Right atrium auricular region (tissue), 2 donors: ENCODE measurements around the gene ING2. TPM values are rescaled to one million over a fixed set of nuclear protein-coding genes. Genes with fewer than 3 reads are reported as not detected.

Source experiments
- DNase-seq: peaks from one replicate; pipeline ENCODE4 v3.0.0-alpha.2; 2019; ENCODE audit warnings: low spot score
- H3K27ac ChIP-seq, 2 donors: fragments of 200-600 bp; sonication (generic); 1 replicate in 1 of 2; 2 replicates in 1 of 2; pipeline ENCODE4 v1.5.1; 2016 to 2019
- H3K27me3 ChIP-seq, 2 donors: fragments of 200-600 bp; sonication (generic); one replicate each; pipeline versions ENCODE4 v1.5.1 to v1.6.0; 2017 to 2019
- H3K36me3 ChIP-seq: fragments of 200-600 bp; sonication (generic); one replicate; pipeline ENCODE4 v1.5.1; 2016
- H3K4me1 ChIP-seq, 2 donors: fragments of 200-600 bp; sonication (generic); one replicate each; pipeline versions ENCODE4 v1.5.1 to v1.6.0; 2017 to 2019
- H3K4me3 ChIP-seq, 2 donors: fragments of 200-600 bp; sonication (generic); 1 replicate in 1 of 2; 2 replicates in 1 of 2; pipeline ENCODE4 v1.5.1; 2017 to 2019; ENCODE audit warnings: mild to moderate bottlenecking in 1 of 2, moderate library complexity in 1 of 2
- H3K9me3 ChIP-seq, 2 donors: fragments of 200-600 bp; sonication (generic); one replicate each; pipeline ENCODE4 v1.5.1; 2019
- CTCF ChIP-seq, 2 donors: fragments of 200-600 bp; sonication (generic); IDR thresholded peaks; one replicate each; pipeline ENCODE4 v1.5.1; 2019; ENCODE audit warnings: antibody characterized with exemption in 2 of 2
- total RNA-seq, 2 donors: library from RNA; depleted of rRNA; stranded (reverse); fragments of >200 nt; gene quantifications; one replicate each; pipeline ENCODE4 v1.1.0, GENCODE V29; 2016

ING2 gene
- total RNA-seq, 2 donors from 2014 or later: 4.6 to 7.7 TPM

DNA sequence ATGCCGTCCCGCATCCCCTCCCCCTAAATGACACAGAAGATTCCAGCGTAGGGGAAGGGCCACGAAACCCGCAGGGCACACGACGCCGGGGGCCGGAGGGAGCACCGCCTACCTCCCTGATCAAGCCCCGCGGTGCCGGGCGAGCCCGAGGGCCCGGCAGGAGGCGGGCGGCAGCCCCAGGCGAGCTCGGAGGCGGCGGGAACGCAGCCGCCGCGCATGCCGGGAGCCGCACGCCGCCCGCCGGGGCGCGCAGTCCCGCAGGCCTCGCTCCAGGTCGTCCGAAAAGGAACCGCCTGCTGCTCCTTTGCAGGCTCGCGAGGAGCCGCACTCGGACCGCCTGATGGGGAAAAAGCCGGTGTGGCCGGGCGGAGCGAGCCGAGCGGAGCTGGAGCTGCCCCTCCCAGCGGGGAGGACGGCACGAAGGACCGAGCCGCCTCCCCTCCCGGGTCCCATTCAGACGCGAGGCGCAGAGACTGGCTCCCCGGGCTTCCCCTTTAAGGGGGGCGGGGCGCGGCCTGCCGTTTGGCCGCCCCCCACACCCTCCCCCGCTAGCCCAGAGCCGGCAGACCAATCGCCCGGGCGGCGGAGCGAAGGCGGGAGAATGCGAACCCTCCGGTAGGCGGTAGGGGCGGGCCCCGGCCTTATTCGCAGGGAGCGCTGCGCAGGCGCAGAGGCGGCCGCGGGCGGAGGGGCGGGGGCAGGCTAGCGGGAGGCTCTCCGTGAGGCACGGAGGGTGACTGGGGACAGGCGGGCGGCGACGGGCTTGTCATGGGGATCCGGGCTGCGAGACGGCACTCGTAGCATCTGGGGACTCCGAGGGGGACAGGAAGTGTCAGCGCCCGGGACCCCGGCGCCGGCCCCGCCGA, 561 bp upstream of the ING2 start:
- Histone ChIP-seq H3K4me1 (peaks cover 0 to 16% of the 10 kb centered on the region in 2 donors), H3K27me3 (no peaks in the 10 kb centered on the region), H3K9me3 (no peaks in the 10 kb centered on the region), H3K36me3 (no peaks in the 10 kb centered on the region), H3K27ac (peak overlapping the region; percentile 97 to 99), H3K4me3 (peak overlapping the region; percentile 94 to 97)
- TF ChIP-seq CTCF (IDR thresholded peaks at IDR 0.05): peak in 1 of 2 donors; percentile 38
- peak; percentile 96 for DNase-seq

DNA sequence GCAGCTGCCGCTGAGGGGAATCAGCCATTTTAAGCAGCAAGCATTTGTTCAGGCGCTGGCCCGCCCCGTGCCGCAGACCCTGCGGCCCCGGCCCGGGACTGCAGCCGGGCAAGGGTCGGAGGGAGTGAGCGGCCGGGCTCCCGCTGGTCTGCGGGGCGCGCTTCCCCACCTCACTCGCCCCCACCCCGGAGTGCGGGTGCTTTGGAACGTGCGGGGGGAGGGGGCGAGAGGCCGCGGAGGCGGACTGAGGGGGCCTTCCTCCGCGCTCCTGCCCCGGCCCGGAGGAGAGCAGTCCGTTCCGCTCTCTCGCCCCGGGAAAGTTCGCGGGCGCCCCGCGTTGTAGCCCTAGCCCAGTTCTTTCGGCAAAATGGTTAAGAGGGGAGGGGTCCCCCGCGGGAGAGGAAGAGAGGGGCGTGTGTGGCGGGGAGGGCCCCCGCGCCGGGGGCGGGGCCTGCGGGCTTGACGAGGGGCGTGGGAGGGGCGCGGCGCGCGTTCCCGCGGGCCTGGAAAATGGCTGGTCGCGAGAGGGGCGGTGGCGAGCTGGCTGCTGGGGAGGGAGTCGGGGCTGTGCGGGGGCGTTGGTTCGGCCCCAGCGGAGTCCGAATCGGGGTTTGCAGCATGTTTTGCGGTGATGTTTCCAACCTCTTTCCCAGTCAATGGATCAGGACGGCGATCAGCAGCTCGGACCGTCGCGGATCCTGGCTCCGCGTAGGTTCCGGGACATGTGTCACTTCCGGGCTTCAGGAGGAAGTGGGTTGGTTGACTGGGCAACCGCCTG, 942 bp downstream of the ING2 start:
- no peak for TF ChIP-seq CTCF (IDR thresholded peaks at IDR 0.05)
- Histone ChIP-seq H3K9me3 (no peaks in the 10 kb centered on the region), H3K27ac (peak overlapping the region; percentile 97 to 99), H3K27me3 (no peaks in the 10 kb centered on the region), H3K36me3 (peaks cover 6% of the 10 kb centered on the region), H3K4me1 (peaks cover 0 to 16% of the 10 kb centered on the region in 2 donors), H3K4me3 (peak overlapping the region; percentile 94 to 97)
- peak; percentile 88 for DNase-seq

DNA sequence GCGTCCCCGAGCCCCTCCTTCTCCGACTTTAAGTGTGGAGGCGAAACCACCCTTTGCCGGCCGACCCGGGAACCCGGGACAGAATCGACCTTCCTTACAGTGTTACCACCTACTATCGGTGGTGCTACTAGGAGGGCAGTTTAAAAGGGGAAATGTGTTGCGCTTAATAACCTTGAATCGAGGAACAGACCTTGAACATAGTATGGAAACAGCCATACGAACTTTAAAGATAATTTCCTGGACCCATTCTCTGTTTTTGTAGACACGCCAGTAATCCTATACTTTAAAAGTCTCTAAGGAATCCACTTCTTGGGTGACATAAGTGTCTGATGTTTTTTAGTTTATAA, 1.5 kb downstream of the ING2 start:
- peak overlapping the region; percentile 97 to 99 for H3K27ac ChIP-seq
- H3K4me3 ChIP-seq: peak overlapping the region; percentile 94 to 97
- H3K9me3 ChIP-seq: no peaks in the 10 kb centered on the region
- H3K27me3 ChIP-seq: no peaks in the 10 kb centered on the region
- DNase-seq: no peak
- no peak for TF ChIP-seq CTCF (IDR thresholded peaks at IDR 0.05)
- H3K36me3 ChIP-seq: peaks cover 7% of the 10 kb centered on the region
- H3K4me1 ChIP-seq: peaks cover 0 to 16% of the 10 kb centered on the region in 2 donors

GRCh38 chr4:183507925-183508696, 3.3 kb downstream of the ING2 start:
- no peaks in the 10 kb centered on the region for H3K9me3 ChIP-seq
- H3K36me3 ChIP-seq: peaks cover 11% of the 10 kb centered on the region
- peaks cover 0 to 12% of the 10 kb centered on the region in 2 donors for H3K4me1 ChIP-seq
- TF ChIP-seq CTCF (IDR thresholded peaks at IDR 0.05): no peak
- H3K27ac ChIP-seq: no peak overlapping the region
- no peak overlapping the region for H3K4me3 ChIP-seq
- no peaks in the 10 kb centered on the region for H3K27me3 ChIP-seq
- DNase-seq: no peak

GRCh38 chr4:183508697-183509335, 4.0 kb downstream of the ING2 start:
- TF ChIP-seq CTCF (IDR thresholded peaks at IDR 0.05): no peak
- DNase-seq: no peak
- Histone ChIP-seq H3K27me3 (no peaks in the 10 kb centered on the region), H3K9me3 (no peaks in the 10 kb centered on the region), H3K36me3 (peaks cover 11% of the 10 kb centered on the region), H3K27ac (no peak overlapping the region), H3K4me1 (peaks cover 0 to 8% of the 10 kb centered on the region in 2 donors), H3K4me3 (no peak overlapping the region)
